GM12874 (cell line): ENCODE results near the gene HUNK.

ENCODE experiments used
- TF ChIP-seq, protein P1 (sequence below): IDR thresholded peaks from 2 replicates; pipeline ENCODE4 v1.5.1; 2011; ENCODE audit warnings: low read depth, mild to moderate bottlenecking, control low read depth, low read length, moderate library complexity; ENCODE audit not compliant: insufficient read depth

The HUNK gene

GRCh38 chr21:31909153-31910073 lies 36.6 kb downstream of the HUNK start:
- TF ChIP-seq, protein P1, sequence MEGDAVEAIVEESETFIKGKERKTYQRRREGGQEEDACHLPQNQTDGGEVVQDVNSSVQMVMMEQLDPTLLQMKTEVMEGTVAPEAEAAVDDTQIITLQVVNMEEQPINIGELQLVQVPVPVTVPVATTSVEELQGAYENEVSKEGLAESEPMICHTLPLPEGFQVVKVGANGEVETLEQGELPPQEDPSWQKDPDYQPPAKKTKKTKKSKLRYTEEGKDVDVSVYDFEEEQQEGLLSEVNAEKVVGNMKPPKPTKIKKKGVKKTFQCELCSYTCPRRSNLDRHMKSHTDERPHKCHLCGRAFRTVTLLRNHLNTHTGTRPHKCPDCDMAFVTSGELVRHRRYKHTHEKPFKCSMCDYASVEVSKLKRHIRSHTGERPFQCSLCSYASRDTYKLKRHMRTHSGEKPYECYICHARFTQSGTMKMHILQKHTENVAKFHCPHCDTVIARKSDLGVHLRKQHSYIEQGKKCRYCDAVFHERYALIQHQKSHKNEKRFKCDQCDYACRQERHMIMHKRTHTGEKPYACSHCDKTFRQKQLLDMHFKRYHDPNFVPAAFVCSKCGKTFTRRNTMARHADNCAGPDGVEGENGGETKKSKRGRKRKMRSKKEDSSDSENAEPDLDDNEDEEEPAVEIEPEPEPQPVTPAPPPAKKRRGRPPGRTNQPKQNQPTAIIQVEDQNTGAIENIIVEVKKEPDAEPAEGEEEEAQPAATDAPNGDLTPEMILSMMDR = no peak

- TF ChIP-seq, protein P1 = no peak
Observed at GRCh38 chr21:31910074-31910470, 37.3 kb downstream of the HUNK start.

- TF ChIP-seq, protein P1 = no peak
Observed at GRCh38 chr21:31911138-31911907, 38.5 kb downstream of the HUNK start.

DNA sequence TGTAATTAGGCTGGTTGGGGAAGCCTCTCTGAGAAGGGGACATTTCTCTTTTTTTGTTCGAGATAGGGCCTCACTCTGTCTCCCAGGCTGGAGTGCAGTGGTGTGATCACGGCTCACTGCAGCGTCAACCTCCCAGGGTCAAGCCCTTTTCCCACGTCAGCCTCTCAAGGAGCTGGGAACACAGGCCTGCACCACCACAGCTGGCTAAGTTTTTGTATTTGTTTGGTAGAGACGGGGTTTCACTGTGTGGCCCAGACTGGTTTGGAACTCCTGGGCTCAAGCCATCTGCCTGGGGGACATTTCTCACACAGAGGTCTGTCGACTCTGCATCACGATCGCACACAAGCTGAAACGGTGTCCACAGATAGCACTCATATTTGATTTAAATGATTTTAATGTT lies 39.7 kb downstream of the HUNK start:
- TF ChIP-seq, protein P1 = no peak

DNA sequence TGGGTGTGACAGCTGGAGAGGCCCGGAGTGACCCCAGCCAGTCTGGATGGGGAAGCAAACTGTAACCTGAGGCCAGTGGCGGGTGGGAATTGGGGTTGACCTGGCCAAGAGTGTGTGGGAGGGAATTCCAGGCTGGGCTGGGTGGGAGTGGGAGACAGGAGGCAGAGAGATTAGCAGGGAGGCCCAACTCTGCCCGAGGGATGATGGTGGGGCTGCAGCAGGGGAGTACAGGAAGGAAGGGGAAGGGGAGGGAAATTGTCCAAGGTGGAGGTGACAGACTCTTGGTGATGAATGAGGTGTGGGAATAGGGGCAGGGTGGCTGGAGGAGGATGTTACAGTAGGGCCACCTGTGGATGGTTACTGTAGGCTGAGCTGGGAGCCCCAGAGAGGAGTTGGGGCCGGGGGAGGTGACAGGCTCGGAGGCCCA lies 40.4 kb downstream of the HUNK start:
- TF ChIP-seq, protein P1 = no peak

GRCh38 chr21:31914472-31914871 lies 41.7 kb downstream of the HUNK start:
- TF ChIP-seq, protein P1 = no peak

DNA sequence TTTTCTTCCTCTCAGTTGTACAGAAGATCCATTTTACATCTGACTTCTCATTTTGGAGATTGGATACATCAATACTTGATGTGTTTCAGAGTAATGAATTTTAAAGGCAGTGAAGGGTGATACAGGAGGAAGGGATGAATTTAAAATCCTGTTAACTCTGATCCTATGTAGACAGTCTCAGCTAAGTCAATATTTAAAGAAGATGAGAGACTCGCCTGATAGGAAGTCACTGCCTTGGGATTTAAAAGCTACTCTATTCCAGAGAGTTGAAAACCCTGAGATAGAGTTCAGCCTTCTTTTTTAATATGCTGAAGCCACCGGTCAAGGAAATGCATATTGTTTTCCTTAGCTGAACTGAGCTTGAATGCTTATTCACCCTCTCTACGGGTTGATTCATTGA lies 42.7 kb downstream of the HUNK start:
- TF ChIP-seq, protein P1 = no peak
